ENCODE data around the gene CD27.

Gene CD27

GRCh38 chr12:6434205-6435140 lies 10.3 kb upstream of the CD27 start:
- DNase-seq: peak; percentile 28

GRCh38 chr12:6435961-6436715 lies 8.6 kb upstream of the CD27 start:
- no peak for DNase-seq

- DNase-seq: no peak
These were observed 7.2 kb upstream of the CD27 start for GRCh38 chr12:6437586-6437985.

DNA sequence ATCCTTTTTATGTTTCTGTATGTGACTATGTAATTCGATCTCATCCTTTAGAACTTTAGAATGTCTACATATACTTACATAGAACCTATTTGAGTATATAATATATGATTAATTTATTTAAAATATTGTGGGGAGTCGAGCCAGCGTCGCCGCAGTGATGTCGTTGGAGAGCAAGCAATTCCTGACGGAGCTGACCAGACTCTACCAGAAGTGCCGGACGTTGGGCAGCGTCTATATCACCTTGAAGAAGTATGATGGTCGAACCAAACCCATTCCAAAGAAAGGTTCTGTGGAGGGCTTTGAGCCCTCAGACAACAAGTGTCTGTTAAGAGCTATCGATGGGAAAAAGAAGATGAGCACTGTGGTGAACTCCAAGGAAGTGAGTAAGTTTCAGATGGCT lies 6.4 kb upstream of the CD27 start:
- DNase-seq: no peak

GRCh38 chr12:6440391-6440790 lies 4.4 kb upstream of the CD27 start:
- DNase-seq: no peak

- DNase-seq: no peak
These were observed 1.9 kb upstream of the CD27 start for GRCh38 chr12:6442836-6443235.

GRCh38 chr12:6443361-6443983 lies 1.3 kb upstream of the CD27 start:
- no peak for DNase-seq

DNA sequence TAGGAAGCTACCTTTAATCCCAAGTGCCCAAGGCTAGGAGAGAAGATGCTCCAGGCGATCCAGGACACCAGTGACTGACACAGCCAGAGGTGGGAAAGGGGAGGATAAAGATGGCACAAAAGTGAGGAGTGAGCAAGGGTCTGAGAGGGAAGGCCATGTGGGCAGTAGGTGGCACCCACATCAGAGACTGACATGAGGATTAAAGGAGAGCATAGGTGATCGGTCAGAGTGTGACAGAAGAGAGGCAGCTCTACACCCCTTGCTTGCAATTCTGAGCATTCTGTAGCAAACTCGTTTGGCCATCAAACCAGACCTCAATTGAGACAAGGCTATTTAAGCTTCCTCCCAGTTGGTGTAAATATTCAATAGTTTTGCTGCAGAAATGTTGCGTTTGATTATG lies 724 bp upstream of the CD27 start:
- DNase-seq: no peak

GRCh38 chr12:6450091-6450868 lies 5.5 kb downstream of the CD27 start:
- no peak for DNase-seq

DNA sequence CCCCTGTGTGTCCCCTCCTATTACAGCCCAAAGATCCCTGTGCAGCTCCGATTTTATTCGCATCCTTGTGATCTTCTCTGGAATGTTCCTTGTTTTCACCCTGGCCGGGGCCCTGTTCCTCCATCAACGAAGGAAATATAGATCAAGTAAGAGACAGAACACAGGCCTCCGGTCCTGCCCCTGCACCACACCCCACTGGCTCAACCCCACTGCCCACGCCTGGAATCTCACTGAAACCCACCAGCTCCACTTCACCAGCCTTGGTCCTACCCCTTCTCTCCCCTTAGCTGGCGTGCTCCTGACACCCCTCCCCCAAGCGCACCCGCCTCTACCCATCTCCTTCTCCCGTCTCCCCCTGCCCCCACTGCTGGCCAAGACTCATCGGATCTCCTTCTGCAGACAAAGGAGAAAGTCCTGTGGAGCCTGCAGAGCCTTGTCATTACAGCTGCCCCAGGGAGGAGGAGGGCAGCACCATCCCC lies 6.2 kb downstream of the CD27 start:
- no peak for DNase-seq

- DNase-seq: peak; percentile 71
These were observed 6.8 kb downstream of the CD27 start, which contains the start of gene TAPBPL for GRCh38 chr12:6451348-6452244. TSS of gene TAPBPL (plus strand) at chr12:6452042. CDS start at chr12:6452249, 207 bp downstream.

- no peak for DNase-seq
These were observed 7.6 kb downstream of the CD27 start for GRCh38 chr12:6452245-6452943.

GRCh38 chr12:6452944-6453630 lies 8.3 kb downstream of the CD27 start:
- no peak for DNase-seq

DNA sequence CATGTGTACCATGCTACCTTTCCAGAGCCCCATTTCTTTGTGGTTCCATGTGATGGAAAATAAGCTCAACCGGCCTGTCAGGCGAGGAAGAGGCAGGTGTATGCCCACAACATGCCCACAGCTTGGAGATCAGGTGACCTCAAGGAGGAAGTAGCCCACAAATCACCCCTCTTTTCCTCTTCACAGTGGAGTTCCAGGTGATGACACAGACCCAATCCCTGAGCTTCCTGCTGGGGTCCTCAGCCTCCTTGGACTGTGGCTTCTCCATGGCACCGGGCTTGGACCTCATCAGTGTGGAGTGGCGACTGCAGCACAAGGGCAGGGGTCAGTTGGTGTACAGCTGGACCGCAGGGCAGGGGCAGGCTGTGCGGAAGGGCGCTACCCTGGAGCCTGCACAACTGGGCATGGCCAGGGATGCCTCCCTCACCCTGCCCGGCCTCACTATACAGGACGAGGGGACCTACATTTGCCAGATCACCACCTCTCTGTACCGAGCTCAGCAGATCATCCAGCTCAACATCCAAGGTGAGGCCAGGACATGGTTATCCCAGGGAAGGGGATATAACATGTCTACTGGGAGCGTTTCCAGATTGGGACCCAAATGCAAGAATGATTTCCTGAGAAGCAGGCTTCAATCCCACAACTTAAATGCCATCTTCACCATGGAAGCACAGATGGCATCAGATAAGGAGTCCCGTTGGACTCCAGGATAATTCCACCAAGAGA lies 12.6 kb downstream of the CD27 start:
- no peak for DNase-seq

GRCh38 chr12:6458281-6459003 lies 13.7 kb downstream of the CD27 start:
- no peak for DNase-seq

DNA sequence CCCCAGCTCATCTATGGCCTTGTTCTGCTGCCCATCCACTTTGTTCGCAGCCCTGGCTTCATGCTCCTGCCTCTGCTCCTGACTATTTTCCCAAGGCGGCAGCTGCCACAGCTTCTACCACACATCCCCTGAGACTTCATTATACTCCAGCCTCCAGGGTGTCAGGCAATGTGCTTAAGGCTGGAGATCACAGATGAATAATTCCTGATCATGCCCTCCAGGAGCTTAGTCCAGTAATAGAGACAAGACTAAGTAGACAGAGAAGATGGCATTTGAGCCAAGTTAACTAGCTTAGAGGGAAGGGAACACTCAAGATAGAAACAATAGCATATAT lies 14.2 kb downstream of the CD27 start:
- DNase-seq: no peak

DNA sequence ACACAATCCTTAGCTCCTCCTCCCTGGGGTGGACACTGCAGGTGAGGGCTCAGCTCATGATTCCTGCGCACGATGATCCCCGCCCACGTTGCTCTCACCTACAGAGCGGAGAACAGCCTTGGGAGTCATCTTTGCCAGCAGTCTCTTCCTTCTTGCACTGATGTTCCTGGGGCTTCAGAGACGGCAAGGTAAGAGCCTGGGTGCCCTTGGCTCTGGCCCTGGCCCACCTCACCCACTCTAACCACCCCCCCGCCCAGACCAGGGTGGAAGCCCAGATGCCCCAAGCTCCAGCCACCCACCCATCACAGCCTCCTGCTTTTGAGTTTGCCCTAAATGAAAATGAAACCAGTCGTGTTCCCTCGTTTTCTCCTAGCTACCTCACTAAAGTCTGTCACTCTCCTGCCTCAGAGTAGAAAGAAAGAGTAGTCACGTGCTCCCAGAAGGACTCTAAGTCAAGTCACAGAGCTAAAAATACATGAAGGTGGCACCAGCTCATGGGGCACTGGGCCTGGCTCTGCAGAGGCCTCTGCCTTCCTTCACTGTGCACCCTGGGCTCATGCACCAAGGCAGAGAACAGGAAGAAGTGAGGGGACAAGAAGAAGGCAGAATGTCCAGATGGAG lies 16.1 kb downstream of the CD27 start:
- DNase-seq: no peak
